NT2/D1 (cell line): ENCODE measurements around the gene RRP15.

Source experiments
- SUZ12 ChIP-seq: IDR thresholded peaks from 2 replicates; pipeline ENCODE4 v1.6.1; 2011; ENCODE audit not compliant: insufficient read length, insufficient read depth; ENCODE audit errors: extremely low read depth
- ZNF274 ChIP-seq: IDR thresholded peaks from 2 replicates; pipeline ENCODE4 v1.6.1; 2011; ENCODE audit warnings: mild to moderate bottlenecking, low read depth, low read length

DNA sequence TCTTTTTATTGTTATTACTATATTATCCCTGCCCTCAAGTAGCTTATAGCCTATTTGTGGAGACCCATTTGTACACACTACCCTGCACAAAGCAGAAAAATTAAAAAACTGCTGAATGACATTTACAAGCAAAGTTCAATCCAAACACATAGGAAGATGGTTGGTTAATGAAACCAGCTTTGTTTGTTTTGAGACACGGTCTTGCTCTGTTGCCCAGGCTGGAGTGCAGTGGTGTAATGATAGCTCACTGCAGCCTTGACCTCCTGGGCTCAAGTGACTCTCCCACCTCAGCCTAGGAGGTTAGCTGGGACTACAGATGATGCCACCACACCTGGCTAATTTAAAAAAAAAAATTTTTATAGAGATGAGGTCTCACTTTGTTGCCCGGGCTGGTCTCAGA is 91.6 kb downstream of the RRP15 start:
- TF ChIP-seq ZNF274 (no peak), SUZ12 (no peak)
